Measurements from ENCODE around the gene C17orf113. TPM values are rescaled to one million over a fixed set of nuclear protein-coding genes. Genes with fewer than 3 reads are reported as not detected.

C17orf113 gene
- total RNA-seq, 8 experiments from 2014 or later = 0.25 to 2.9 (median 2.1) TPM

GRCh38 chr17:41992576-41992975 is 57.8 kb downstream of the C17orf113 start:
- H3K4me3 ChIP-seq = no peak overlapping the region
- WGBS, 10 experiments = 31 to 70% (median 63%) methylated on average over 1 to 3 of the region's 3 CpGs; no CpG with 5 or more reads in 5 of the 10 experiments
- in situ Hi-C loops (cut with MboI; ENCODE audit: low pct_unique_long_range_greater_than_20kb in 2 of 9, low sequenced_read_pairs in 9 of 9, unreplicated experiment in 9 of 9) = no loop called here
- peak in 4 of 8 experiments; percentile 45 to 53 (median 48) for ATAC-seq (replicated peaks in 6 of 8)
- H3K4me1 ChIP-seq (replicated peaks in 1 of 2) = peaks cover 0 to 5% of the 10 kb centered on the region in 2 donors
- H3K27ac ChIP-seq = peak overlapping the region in 1 of 2 donors; percentile 52

- Histone ChIP-seq H3K27ac (no peak overlapping the region), H3K4me3 (no peak overlapping the region), H3K4me1 (replicated peaks in 1 of 2) (peaks cover 0 to 5% of the 10 kb centered on the region in 2 donors)
- in situ Hi-C loops (cut with MboI; ENCODE audit: low pct_unique_long_range_greater_than_20kb in 2 of 9, low sequenced_read_pairs in 9 of 9, unreplicated experiment in 9 of 9) = no loop called here
- 71 to 99% (median 77%) methylated on average over 1 to 5 of the region's 5 CpGs; no CpG with 5 or more reads in 3 of the 10 experiments for WGBS, 10 experiments
- ATAC-seq (replicated peaks in 6 of 8) = no peak
Observed at GRCh38 chr17:41989702-41990419, 60.5 kb downstream of the C17orf113 start.

- peaks cover 0 to 5% of the 10 kb centered on the region in 2 donors for H3K4me1 ChIP-seq (replicated peaks in 1 of 2)
- in situ Hi-C loops (cut with MboI; ENCODE audit: low pct_unique_long_range_greater_than_20kb in 2 of 9, low sequenced_read_pairs in 9 of 9, unreplicated experiment in 9 of 9) = no loop called here
- no peak overlapping the region for H3K4me3 ChIP-seq
- H3K27ac ChIP-seq = no peak overlapping the region
- ATAC-seq (replicated peaks in 6 of 8) = no peak
- WGBS, 10 experiments = 83 to 100% (median 100%) methylated on average over 1 to 2 of the region's 2 CpGs; no CpG with 5 or more reads in 3 of the 10 experiments
Observed at GRCh38 chr17:41988418-41988817, 62.0 kb downstream of the C17orf113 start.

Other genes starting within 250 kb of the C17orf113 start
- 10 to 100 TPM; 13.4 to 50.3 (median 20.3) TPM for gene P3H4, start 238.7 kb downstream of the C17orf113 start, total RNA-seq
- gene FKBP10, start 237.6 kb downstream of the C17orf113 start, total RNA-seq = 100 to 1,000 TPM in 4 of 8 experiments, 10 to 100 TPM in 4; 42.7 to 330 (median 97.6) TPM
- 100 to 1,000 TPM in 4 of 8 experiments, 10 to 100 TPM in 4; 55.9 to 126 (median 104) TPM for gene NT5C3B, start 214.4 kb downstream of the C17orf113 start, total RNA-seq
- gene KLHL10, start 212.8 kb downstream of the C17orf113 start, total RNA-seq = under 1 TPM; 0.20 to 0.77 (median 0.32) TPM
- gene KLHL11, start 185.2 kb downstream of the C17orf113 start, total RNA-seq = 10 to 100 TPM; 15.3 to 28.7 (median 22.8) TPM
- gene ACLY, start 131.7 kb downstream of the C17orf113 start, total RNA-seq = 100 to 1,000 TPM in 4 of 8 experiments, 10 to 100 TPM in 4; 87.0 to 283 (median 141) TPM
- gene ODAD4, start 120.0 kb downstream of the C17orf113 start, total RNA-seq = 10 to 100 TPM in 1 of 8 experiments, 1 to 10 TPM in 6, under 1 TPM in 1; 0.31 to 10.4 (median 4.6) TPM
- gene CNP, start 83.8 kb downstream of the C17orf113 start, total RNA-seq = 10 to 100 TPM; 20.5 to 99.0 (median 51.0) TPM
- gene DNAJC7, start 33.2 kb downstream of the C17orf113 start, total RNA-seq = 100 to 1,000 TPM in 4 of 8 experiments, 10 to 100 TPM in 4; 56.4 to 143 (median 93.6) TPM
- gene NKIRAS2, start 30.5 kb downstream of the C17orf113 start, total RNA-seq = 10 to 100 TPM; 32.3 to 65.8 (median 51.8) TPM
- 1 to 10 TPM in 5 of 8 experiments, under 1 TPM in 3; 0.51 to 4.2 (median 1.9) TPM for gene ZNF385C, start 47.9 kb upstream of the C17orf113 start, total RNA-seq
- gene DHX58, start 62.1 kb upstream of the C17orf113 start, total RNA-seq = 10 to 100 TPM in 1 of 8 experiments, 1 to 10 TPM in 4, under 1 TPM in 3; 0.33 to 29.3 (median 3.3) TPM
- 10 to 100 TPM in 7 of 8 experiments, 1 to 10 TPM in 1; 9.1 to 48.3 (median 19.2) TPM for gene KAT2A, start 70.8 kb upstream of the C17orf113 start, total RNA-seq
- gene HSPB9, start 72.2 kb upstream of the C17orf113 start, total RNA-seq = under 1 TPM; 0.18 to 1.00 (median 0.51) TPM
- 100 to 1,000 TPM in 3 of 8 experiments, 10 to 100 TPM in 5; 52.6 to 135 (median 92.6) TPM for gene RAB5C, start 104.4 kb upstream of the C17orf113 start, total RNA-seq
- gene KCNH4, start 130.5 kb upstream of the C17orf113 start, total RNA-seq = under 1 TPM; 0.13 to 0.33 (median 0.20) TPM
- not detected for gene HCRT, start 134.9 kb upstream of the C17orf113 start, total RNA-seq
- 10 to 100 TPM in 5 of 8 experiments, 1 to 10 TPM in 3; 7.0 to 27.3 (median 11.0) TPM for gene GHDC, start 143.9 kb upstream of the C17orf113 start, total RNA-seq
- 10 to 100 TPM; 21.6 to 27.7 (median 23.5) TPM for gene STAT5B, start 225.8 kb upstream of the C17orf113 start, total RNA-seq
- 10 to 100 TPM in 1 of 8 experiments, 1 to 10 TPM in 6, under 1 TPM in 1; 0.93 to 12.0 (median 3.0) TPM for gene STAT5A, start 237.9 kb upstream of the C17orf113 start, total RNA-seq